Measurements from ENCODE around the gene KREMEN2. TPM values are rescaled to one million over a fixed set of nuclear protein-coding genes. Genes with fewer than 3 reads are reported as not detected.

The KREMEN2 gene
- total RNA-seq, 1 experiment from 2014 or later = 7.5 TPM

- Mint-ChIP-seq H3K27me3 (ENCODE audit: low read depth) (peaks cover 8% of the 10 kb centered on the region), H3K27ac (no peak overlapping the region), H3K9me3 (no peaks in the 10 kb centered on the region), H3K36me3 (peaks cover 9% of the 10 kb centered on the region; the same call in 1 of the 2 replicates), H3K4me1 (peaks cover 20% of the 10 kb centered on the region), H3K4me3 (no peak overlapping the region)
- ATAC-seq (no peak), DNase-seq (ENCODE audit: low spot score) (no peak)
- TF ChIP-seq MLX (CRISPR knock-in tag; IDR thresholded peaks at IDR 0.05) = no peak
- 0 out of 2 replicates have a peak, but pooled peaks have one; percentile 9 for TF ChIP-seq NFATC4 (CRISPR knock-in tag; IDR thresholded peaks at IDR 0.05)
- CTCF ChIA-PET = interaction anchor here (1.4 to 2.1 kb wide), 5 partner anchors 8 to 55 kb away, joined by 4 to 12 read pairs (median 6); no protein-coding TSS in a partner anchor
- POLR2A ChIA-PET = interaction anchor here (1.6 kb wide), 1 partner anchor 48 kb away, joined by 4 read pairs; the partner anchor contains the start of gene TNFRSF12A
These were observed 9.0 kb downstream of the KREMEN2 start for GRCh38 chr16:2973093-2973492.

GRCh38 chr16:2973605-2974318 lies 9.7 kb downstream of the KREMEN2 start:
- H3K4me1 Mint-ChIP-seq = peaks cover 14% of the 10 kb centered on the region
- TF ChIP-seq IRF2 (CRISPR knock-in tag; IDR thresholded peaks at IDR 0.05; ENCODE audit: borderline replicate concordance, low read depth) (no peak), ARID4B (CRISPR knock-in tag; IDR thresholded peaks at IDR 0.05; ENCODE audit: borderline replicate concordance) (0 out of 2 replicates have a peak, but pooled peaks have one; percentile 11)
- no peak overlapping the region for H3K4me3 Mint-ChIP-seq
- H3K9me3 Mint-ChIP-seq = no peaks in the 10 kb centered on the region
- POLR2A ChIA-PET = interaction anchor here (0.7 kb wide), 2 partner anchors 8 to 10 kb away, joined by 3 to 4 read pairs; no protein-coding TSS in a partner anchor
- H3K36me3 Mint-ChIP-seq = peaks cover 9% of the 10 kb centered on the region; the same call in 1 of the 2 replicates
- CTCF ChIA-PET = interaction anchor here (0.6 to 2.1 kb wide), 5 partner anchors 9 to 132 kb away, joined by 3 to 7 read pairs (median 3); partner anchors contain the start of gene KREMEN2
- peaks cover 1% of the 10 kb centered on the region; the same call in 1 of the 2 replicates for H3K27me3 Mint-ChIP-seq (ENCODE audit: low read depth)
- DNase-seq (ENCODE audit: low spot score) = no peak
- H3K27ac Mint-ChIP-seq = no peak overlapping the region
- ATAC-seq = no peak

GRCh38 chr16:2974319-2975056 lies 10.4 kb downstream of the KREMEN2 start:
- Mint-ChIP-seq H3K36me3 (peaks cover 9% of the 10 kb centered on the region; the same call in 1 of the 2 replicates), H3K4me1 (peaks cover 14% of the 10 kb centered on the region), H3K27me3 (ENCODE audit: low read depth) (no peaks in the 10 kb centered on the region), H3K27ac (no peak overlapping the region), H3K9me3 (no peaks in the 10 kb centered on the region), H3K4me3 (no peak overlapping the region)
- TF ChIP-seq SMAD4 (CRISPR knock-in tag; IDR thresholded peaks at IDR 0.05) (no peak), ZNF281 (CRISPR knock-in tag; IDR thresholded peaks at IDR 0.05) (no peak), ZNF396 (CRISPR knock-in tag; IDR thresholded peaks at IDR 0.05; ENCODE audit: borderline replicate concordance) (no peak), PREB (CRISPR knock-in tag; IDR thresholded peaks at IDR 0.05; ENCODE audit: borderline replicate concordance) (no peak), TEAD1 (CRISPR knock-in tag; IDR thresholded peaks at IDR 0.05) (no peak), ZNF121 (CRISPR knock-in tag; IDR thresholded peaks at IDR 0.05) (no peak), FOXP1 (CRISPR knock-in tag; IDR thresholded peaks at IDR 0.05; ENCODE audit: borderline replicate concordance) (no peak), MYBL2 (CRISPR knock-in tag; IDR thresholded peaks at IDR 0.05) (no peak), FOXP4 (CRISPR knock-in tag; IDR thresholded peaks at IDR 0.05) (no peak), CREB1 (CRISPR knock-in tag; IDR thresholded peaks at IDR 0.05) (no peak)
- ChIA-PET CTCF (interaction anchor here (1.0 to 2.1 kb wide), 6 partner anchors 10 to 113 kb away, joined by 3 to 7 read pairs (median 4); partner anchors contain the start of gene KREMEN2), POLR2A (interaction anchor here (0.7 kb wide), 2 partner anchors 9 to 10 kb away, joined by 3 to 4 read pairs; no protein-coding TSS in a partner anchor)
- DNase-seq (ENCODE audit: low spot score) (no peak), ATAC-seq (no peak)
